B cell (primary cell): ENCODE measurements around the gene ACP7. TPM values are rescaled to one million over a fixed set of nuclear protein-coding genes. Genes with fewer than 3 reads are reported as not detected.

Experiments used
- ATAC-seq: fragments of 200-7000 bp; cut with Tn5 transposase; one replicate; pipeline ENCODE4 v1.10.0; 2021; ENCODE audit warnings: low read depth, mild to moderate bottlenecking, moderate number of reproducible peaks, moderate library complexity
- CTCF ChIA-PET: fragments of 350-600 bp; sonication (Branson Sonifier 250); formaldehyde crosslinking; loops from one replicate; lab custom pipeline; 2021; ENCODE audit warnings: antibody characterized with exemption, inconsistent platforms; lab: Charles Lee
- POLR2A ChIA-PET: fragments of 350-600 bp; sonication (Branson Sonifier 250); formaldehyde crosslinking; loops from one replicate; lab custom pipeline; 2021; ENCODE audit warnings: antibody characterized with exemption; lab: Charles Lee
- DNase-seq: peaks from one replicate; pipeline ENCODE4 v3.0.0; 2013
- H2AFZ ChIP-seq: 2 replicates; pipeline ENCODE4 v1.6.1; 2012; ENCODE audit warnings: mild to moderate bottlenecking, low read depth, low read length; ENCODE audit not compliant: insufficient read depth, poor library complexity, severe bottlenecking
- H3K27ac ChIP-seq, 2 donors: 1 replicate in 1 of 2; 2 replicates in 1 of 2; pipeline ENCODE4 v1.5.1; 2012 to 2013; ENCODE audit warnings: low read length in 2 of 2, mild to moderate bottlenecking in 2 of 2, moderate library complexity in 1 of 2
- H3K27me3 ChIP-seq, 4 experiments: fragments of 200-600 bp in 1 of 4; sonication (generic) in 1 of 4; replicated peaks in 1 of 4; 1 replicate in 2 of 4; 2 replicates in 2 of 4; pipeline versions ENCODE4 v1.6.1 to v1.7.0; 2013 to 2016; ENCODE audit warnings: low read length in 3 of 4, mild to moderate bottlenecking in 2 of 4, mixed read lengths in 1 of 4, moderate library complexity in 1 of 4; ENCODE audit not compliant: insufficient read depth in 4 of 4, control insufficient read depth in 3 of 4; ENCODE audit errors: control extremely low read depth in 1 of 4
- H3K36me3 ChIP-seq, 2 experiments: replicated peaks in 1 of 2; 1 replicate in 1 of 2; 2 replicates in 1 of 2; pipeline versions ENCODE4 v1.6.1 to v1.7.1; 2013; ENCODE audit warnings: low read length in 1 of 2; ENCODE audit not compliant: insufficient read depth in 2 of 2, control insufficient read depth in 1 of 2; ENCODE audit errors: control extremely low read depth in 1 of 2, extremely low read depth in 1 of 2
- H3K4me1 ChIP-seq, 2 donors: fragments of 200-600 bp in 1 of 2; sonication (generic) in 1 of 2; 1 replicate in 1 of 2; 2 replicates in 1 of 2; pipeline versions ENCODE4 v1.5.1 to v1.6.1; 2013 to 2017; ENCODE audit warnings: low read length in 2 of 2; ENCODE audit not compliant: control insufficient read depth in 2 of 2, insufficient read depth in 2 of 2
- H3K4me2 ChIP-seq: replicated peaks from 2 replicates; pipeline ENCODE3; 2012; ENCODE audit warnings: mild to moderate bottlenecking, low read depth, low read length; ENCODE audit not compliant: poor library complexity, severe bottlenecking
- H3K4me3 ChIP-seq, 5 experiments: fragments of 200-600 bp in 1 of 5; sonication (generic) in 1 of 5; 1 replicate in 3 of 5; 2 replicates in 2 of 5; pipeline versions ENCODE4 v1.5.1 to v1.7.0; 2011 to 2016; ENCODE audit warnings: low read length in 4 of 5, mild to moderate bottlenecking in 4 of 5, low read depth in 2 of 5, control low read depth in 1 of 5, moderate library complexity in 1 of 5; ENCODE audit not compliant: insufficient read depth in 1 of 5; ENCODE audit errors: control extremely low read depth in 1 of 5, extremely low read depth in 1 of 5
- H3K79me2 ChIP-seq: fragments of 200-600 bp; sonication (generic); one replicate; pipeline ENCODE4 v1.6.0; 2016; ENCODE audit warnings: low read length; ENCODE audit not compliant: control insufficient read depth, insufficient read depth
- H3K9ac ChIP-seq: fragments of 200-600 bp; sonication (generic); 2 replicates; pipeline ENCODE4 v1.6.1; 2017; ENCODE audit warnings: mild to moderate bottlenecking, low read length, moderate library complexity
- H3K9me3 ChIP-seq, 3 donors: one replicate each; pipeline versions ENCODE4 v1.6.1 to v1.7.1; 2013; ENCODE audit warnings: low read length in 2 of 3; ENCODE audit not compliant: control insufficient read depth in 2 of 3, insufficient read depth in 1 of 3; ENCODE audit errors: control extremely low read depth in 1 of 3
- H4K20me1 ChIP-seq: 2 replicates; pipeline ENCODE4 v1.6.0; 2012; ENCODE audit warnings: mild to moderate bottlenecking, low read length; ENCODE audit not compliant: insufficient read depth, control insufficient read depth, poor library complexity, severe bottlenecking
- H3K27ac Mint-ChIP-seq: one replicate; pipeline ENCODE4 v1.8.0; 2021; ENCODE audit warnings: mixed read lengths
- H3K27me3 Mint-ChIP-seq: one replicate; pipeline ENCODE4 v1.8.0; 2021; ENCODE audit warnings: mixed read lengths
- H3K4me1 Mint-ChIP-seq: one replicate; pipeline ENCODE4 v1.8.0; 2021; ENCODE audit warnings: mixed read lengths
- H3K4me3 Mint-ChIP-seq: one replicate; pipeline ENCODE4 v1.8.0; 2021; ENCODE audit warnings: mixed read lengths
- H3K9me3 Mint-ChIP-seq: one replicate; pipeline ENCODE4 v1.8.0; 2022; ENCODE audit warnings: mixed read lengths; ENCODE audit not compliant: insufficient read depth
- EZH2 ChIP-seq: IDR thresholded peaks from 2 replicates; pipeline ENCODE4 v1.6.1; 2012; ENCODE audit warnings: borderline replicate concordance, low read depth, mild to moderate bottlenecking, moderate library complexity, low read length; ENCODE audit not compliant: insufficient read depth, poor library complexity, severe bottlenecking
- WGBS: methylation state at CpG from one replicate; pipeline ENCODE4 v1.1.5; 2013; ENCODE audit warnings: missing lambda C conversion rate; ENCODE audit not compliant: insufficient coverage; 5-methylcytosine and 5-hydroxymethylcytosine counted together
- intact Hi-C: fragments of 100-400 bp; cut with micrococcal nuclease; formaldehyde crosslinking; loops from one replicate; pipeline ENCODE4 v1.10.0; 2022
- polyA plus RNA-seq: library from polyadenylated mRNA; depleted of rRNA; stranded (reverse); fragments of >200 nt; gene quantifications from 2 replicates; pipeline ENCODE4 v1.2.3, GENCODE V29; 2012
- total RNA-seq, 2 donors: library from RNA; stranded (reverse); fragments of 120-200 nt in 1 of 2; gene quantifications; 1 replicate in 1 of 2; 2 replicates in 1 of 2; pipeline versions ENCODE4 v1.2.3 to v1.2.4, GENCODE V29; 2013 to 2022
- TF ChIP-seq, protein P1 (sequence below): fragments of 200-600 bp; IDR thresholded peaks from one replicate; pipeline ENCODE4 v1.8.0; 2022; ENCODE audit warnings: antibody characterized with exemption, mild to moderate bottlenecking

ACP7 gene
- total and polyA plus RNA-seq, 2 donors (not counting 1 experiment from before 2014, with no cell fraction given) = not detected

DNA sequence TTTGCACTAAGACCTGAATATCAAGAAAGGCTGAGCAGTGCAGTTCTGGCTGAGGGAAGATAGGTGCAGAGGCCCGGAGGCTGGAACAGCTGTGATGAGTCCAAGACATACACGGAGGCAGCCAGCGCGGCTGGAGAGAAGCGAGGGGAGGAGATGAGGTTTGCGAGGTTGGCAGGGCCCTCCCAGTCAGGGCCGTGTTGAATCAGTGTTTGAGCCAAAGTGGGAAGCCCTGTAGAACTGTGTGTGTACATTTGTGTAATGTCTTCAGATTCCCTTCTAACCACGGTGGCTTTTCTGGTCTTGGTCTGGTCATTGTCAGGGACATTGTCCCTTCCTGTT lies 76.3 kb downstream of the ACP7 start:
- Histone ChIP-seq H3K27ac (no peak overlapping the region), H4K20me1 (peaks cover 47% of the 10 kb centered on the region), H3K9me3 (no peaks in the 10 kb centered on the region), H3K27me3 (no peaks in the 10 kb centered on the region), H3K79me2 (peaks cover 44% of the 10 kb centered on the region), H3K4me3 (no peak overlapping the region), H3K9ac (no peak overlapping the region), H2AFZ (no peak overlapping the region), H3K4me1 (no peaks in the 10 kb centered on the region), H3K36me3 (no peaks in the 10 kb centered on the region), H3K4me2 (no peak overlapping the region)
- DNase-seq = no peak
- intact Hi-C loops = no loop called here
- H3K9me3 Mint-ChIP-seq = no peaks in the 10 kb centered on the region
- H3K27me3 Mint-ChIP-seq = no peaks in the 10 kb centered on the region
- ChIA-PET CTCF (no interaction called here), POLR2A (no interaction called here)
- ATAC-seq = no peak
- H3K4me3 Mint-ChIP-seq = no peak overlapping the region
- peaks cover 8% of the 10 kb centered on the region for H3K4me1 Mint-ChIP-seq
- no peak for TF ChIP-seq EZH2
- TF ChIP-seq, protein P1, sequence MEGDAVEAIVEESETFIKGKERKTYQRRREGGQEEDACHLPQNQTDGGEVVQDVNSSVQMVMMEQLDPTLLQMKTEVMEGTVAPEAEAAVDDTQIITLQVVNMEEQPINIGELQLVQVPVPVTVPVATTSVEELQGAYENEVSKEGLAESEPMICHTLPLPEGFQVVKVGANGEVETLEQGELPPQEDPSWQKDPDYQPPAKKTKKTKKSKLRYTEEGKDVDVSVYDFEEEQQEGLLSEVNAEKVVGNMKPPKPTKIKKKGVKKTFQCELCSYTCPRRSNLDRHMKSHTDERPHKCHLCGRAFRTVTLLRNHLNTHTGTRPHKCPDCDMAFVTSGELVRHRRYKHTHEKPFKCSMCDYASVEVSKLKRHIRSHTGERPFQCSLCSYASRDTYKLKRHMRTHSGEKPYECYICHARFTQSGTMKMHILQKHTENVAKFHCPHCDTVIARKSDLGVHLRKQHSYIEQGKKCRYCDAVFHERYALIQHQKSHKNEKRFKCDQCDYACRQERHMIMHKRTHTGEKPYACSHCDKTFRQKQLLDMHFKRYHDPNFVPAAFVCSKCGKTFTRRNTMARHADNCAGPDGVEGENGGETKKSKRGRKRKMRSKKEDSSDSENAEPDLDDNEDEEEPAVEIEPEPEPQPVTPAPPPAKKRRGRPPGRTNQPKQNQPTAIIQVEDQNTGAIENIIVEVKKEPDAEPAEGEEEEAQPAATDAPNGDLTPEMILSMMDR = no peak
- no peak overlapping the region for H3K27ac Mint-ChIP-seq
- WGBS = 87% methylated on average over 7 of the region's 8 CpGs

Other genes starting within 250 kb of the ACP7 start
- 397 and 418 TPM in 2 replicates for gene HNRNPL, start 234.4 kb upstream of the ACP7 start, total RNA-seq
- 292 and 444 TPM in 2 replicates for gene HNRNPL, start 234.4 kb upstream of the ACP7 start, polyA plus RNA-seq
- 66.2 and 67.0 TPM in 2 replicates for gene RINL, start 206.1 kb upstream of the ACP7 start, total RNA-seq
- 66.2 and 113 TPM in 2 replicates for gene RINL, start 206.1 kb upstream of the ACP7 start, polyA plus RNA-seq
- 41.8 and 42.4 TPM in 2 replicates for gene SIRT2, start 184.8 kb upstream of the ACP7 start, total RNA-seq
- 57.1 and 65.9 TPM in 2 replicates for gene SIRT2, start 184.8 kb upstream of the ACP7 start, polyA plus RNA-seq
- 30.3 and 31.5 TPM in 2 replicates for gene NFKBIB, start 184.4 kb upstream of the ACP7 start, total RNA-seq
- 54.4 and 117 TPM in 2 replicates for gene NFKBIB, start 184.4 kb upstream of the ACP7 start, polyA plus RNA-seq
- 0.39 and 1.4 TPM in 2 replicates for gene CCER2, start 172.2 kb upstream of the ACP7 start, total RNA-seq
- 2.2 and 3.2 TPM in 2 replicates for gene CCER2, start 172.2 kb upstream of the ACP7 start, polyA plus RNA-seq
- 32.0 and 38.1 TPM in 2 replicates for gene SARS2, start 153.6 kb upstream of the ACP7 start, total RNA-seq
- gene SARS2, start 153.6 kb upstream of the ACP7 start, polyA plus RNA-seq = 61.3 and 65.9 TPM in 2 replicates
- gene MRPS12, start 153.4 kb upstream of the ACP7 start, total RNA-seq = 27.0 and 29.2 TPM in 2 replicates
- 21.2 and 30.3 TPM in 2 replicates for gene MRPS12, start 153.4 kb upstream of the ACP7 start, polyA plus RNA-seq
- gene FBXO17, start 108.6 kb upstream of the ACP7 start, total RNA-seq = not detected in 2 replicates
- gene FBXO17, start 108.6 kb upstream of the ACP7 start, polyA plus RNA-seq = not detected in 2 replicates
- 0.12 TPM in 1 of 2 replicates, not detected in the other for gene FBXO27, start 51.8 kb upstream of the ACP7 start, total RNA-seq
- 0.18 and 0.33 TPM in 2 replicates for gene FBXO27, start 51.8 kb upstream of the ACP7 start, polyA plus RNA-seq
- gene PAK4, start 41.4 kb downstream of the ACP7 start, total RNA-seq = 13.6 and 23.3 TPM in 2 replicates
- 12.0 and 13.3 TPM in 2 replicates for gene PAK4, start 41.4 kb downstream of the ACP7 start, polyA plus RNA-seq
- gene NCCRP1, start 112.6 kb downstream of the ACP7 start, total RNA-seq = not detected in 2 replicates
- 0.04 and 0.10 TPM in 2 replicates for gene NCCRP1, start 112.6 kb downstream of the ACP7 start, polyA plus RNA-seq
- gene SYCN, start 119.9 kb downstream of the ACP7 start, total RNA-seq = not detected in 2 replicates
- gene SYCN, start 119.9 kb downstream of the ACP7 start, polyA plus RNA-seq = not detected in 2 replicates
- gene IFNL3, start 160.6 kb downstream of the ACP7 start, total RNA-seq = not detected in 2 replicates
- not detected in 2 replicates for gene IFNL3, start 160.6 kb downstream of the ACP7 start, polyA plus RNA-seq
- not detected in 2 replicates for gene IFNL4, start 164.5 kb downstream of the ACP7 start, total RNA-seq
- not detected in 2 replicates for gene IFNL4, start 164.5 kb downstream of the ACP7 start, polyA plus RNA-seq
- gene IFNL2, start 184.0 kb downstream of the ACP7 start, total RNA-seq = not detected in 2 replicates
- gene IFNL2, start 184.0 kb downstream of the ACP7 start, polyA plus RNA-seq = not detected in 2 replicates
- gene IFNL1, start 212.0 kb downstream of the ACP7 start, total RNA-seq = not detected in 2 replicates
- not detected in 2 replicates for gene IFNL1, start 212.0 kb downstream of the ACP7 start, polyA plus RNA-seq
- gene LRFN1, start 236.5 kb downstream of the ACP7 start, total RNA-seq = 1.0 and 1.7 TPM in 2 replicates
- gene LRFN1, start 236.5 kb downstream of the ACP7 start, polyA plus RNA-seq = 1.8 and 2.9 TPM in 2 replicates